H1 (cell line): ENCODE data around the gene CRABP2. TPM values are rescaled to one million over a fixed set of nuclear protein-coding genes. Genes with fewer than 3 reads are reported as not detected.

ENCODE experiments used
- CTCF ChIA-PET: fragments of 300-600 bp; sonication (Branson Sonifier 250); formaldehyde crosslinking; loops from one replicate; lab custom pipeline; 2021; ENCODE audit not compliant: partially characterized antibody; lab: Charles Lee
- POLR2A ChIA-PET: fragments of 300-600 bp; sonication (Branson Sonifier 250); formaldehyde crosslinking; loops from one replicate; lab custom pipeline; 2021; ENCODE audit warnings: inconsistent platforms; ENCODE audit not compliant: partially characterized antibody; lab: Charles Lee
- DNase-seq, 2 experiments: peaks; one replicate each; pipeline versions ENCODE4 v3.0.0 to v3.0.0-alpha.2; 2010 to 2022; ENCODE audit warnings: low spot score in 2 of 2, low read depth in 1 of 2, mixed read lengths in 1 of 2
- FAIRE-seq: peaks from 2 replicates; lab custom pipeline; 2011; peaks lifted over from hg19 to GRCh38; lab: Jason Lieb, UNC
- H2AFZ ChIP-seq: 2 replicates; pipeline ENCODE4 v1.8.1; 2012; ENCODE audit warnings: low read length, inconsistent platforms
- H2AK5ac ChIP-seq: 2 replicates; pipeline ENCODE4 v1.6.1; 2013; ENCODE audit warnings: low read depth, low read length
- H2BK120ac ChIP-seq: replicated peaks from 2 replicates; pipeline ENCODE3; 2013; ENCODE audit warnings: low read depth, low read length, inconsistent platforms
- H2BK12ac ChIP-seq: 2 replicates; pipeline ENCODE4 v1.6.1; 2013; ENCODE audit warnings: low read depth, low read length
- H2BK15ac ChIP-seq: 2 replicates; pipeline ENCODE4 v1.6.1; 2013; ENCODE audit warnings: low read length
- H2BK20ac ChIP-seq: 2 replicates; pipeline ENCODE4 v1.6.1; 2013; ENCODE audit warnings: low read length
- H2BK5ac ChIP-seq: 2 replicates; pipeline ENCODE4 v1.6.1; 2013; ENCODE audit warnings: low read depth, low read length
- H3K14ac ChIP-seq: 2 replicates; pipeline ENCODE4 v1.6.1; 2013; ENCODE audit warnings: inconsistent platforms; ENCODE audit not compliant: insufficient read length
- H3K18ac ChIP-seq: 2 replicates; pipeline ENCODE4 v1.6.1; 2013; ENCODE audit warnings: low read length; ENCODE audit errors: extremely low read depth
- H3K23ac ChIP-seq: 2 replicates; pipeline ENCODE4 v1.6.1; 2013; ENCODE audit warnings: inconsistent platforms; ENCODE audit not compliant: insufficient read length
- H3K23me2 ChIP-seq: 2 replicates; pipeline ENCODE4 v1.6.1; 2013; ENCODE audit warnings: low read depth, low read length
- H3K27ac ChIP-seq: 2 replicates; pipeline ENCODE4 v1.6.1; 2011; ENCODE audit warnings: low read depth, low read length, inconsistent platforms
- H3K27me3 ChIP-seq, 4 experiments: replicated peaks in 1 of 4; 1 replicate in 1 of 4; 2 replicates in 3 of 4; pipeline versions ENCODE4 v1.6.1 to v1.8.1; 2011 to 2013; ENCODE audit warnings: low read length in 3 of 4, mild to moderate bottlenecking in 3 of 4, inconsistent platforms in 2 of 4, mixed read lengths in 2 of 4, moderate library complexity in 1 of 4; ENCODE audit not compliant: control insufficient read depth in 3 of 4, insufficient read depth in 3 of 4; ENCODE audit errors: extremely low read depth in 1 of 4
- H3K36me3 ChIP-seq, 4 experiments: 2 replicates each; pipeline versions ENCODE4 v1.6.1 to v1.8.1; 2011 to 2013; ENCODE audit warnings: mild to moderate bottlenecking in 4 of 4, low read length in 3 of 4, moderate library complexity in 2 of 4, control low read depth in 1 of 4, inconsistent platforms in 1 of 4; ENCODE audit not compliant: insufficient read depth in 4 of 4, control insufficient read depth in 2 of 4
- H3K4ac ChIP-seq: replicated peaks from 2 replicates; pipeline ENCODE3; 2013; ENCODE audit warnings: low read length, low read depth, mixed read lengths, inconsistent platforms; ENCODE audit not compliant: insufficient read length
- H3K4me1 ChIP-seq, 4 experiments: replicated peaks in 1 of 4; 1 replicate in 1 of 4; 2 replicates in 3 of 4; pipeline versions ENCODE4 v1.6.1 to v1.8.1; 2011 to 2013; ENCODE audit warnings: low read length in 3 of 4, inconsistent platforms in 2 of 4, mixed read lengths in 1 of 4; ENCODE audit not compliant: insufficient read depth in 4 of 4, control insufficient read depth in 3 of 4
- H3K4me2 ChIP-seq, 2 experiments: 2 replicates each; pipeline versions ENCODE4 v1.6.1 to v1.8.1; 2011 to 2013; ENCODE audit warnings: low read depth in 2 of 2, low read length in 2 of 2, control low read depth in 1 of 2, inconsistent platforms in 1 of 2, mild to moderate bottlenecking in 1 of 2; ENCODE audit not compliant: insufficient read depth in 1 of 2
- H3K4me3 ChIP-seq, 4 experiments: fragments of 200-600, 300-600 bp in 1 of 4; sonication (generic), shearing (Covaris generic), sonication (Bioruptor Twin) in 1 of 4; 2 replicates each; pipeline versions ENCODE4 v1.5.1 to v1.8.1; 2011 to 2016; ENCODE audit warnings: low read length in 4 of 4, low read depth in 3 of 4, control low read depth in 2 of 4, inconsistent platforms in 2 of 4, mild to moderate bottlenecking in 2 of 4, mixed read lengths in 1 of 4, moderate library complexity in 1 of 4; ENCODE audit not compliant: insufficient read depth in 2 of 4; ENCODE audit errors: extremely low read depth in 1 of 4
- H3K56ac ChIP-seq: replicated peaks from 2 replicates; pipeline ENCODE3; 2013; ENCODE audit warnings: low read depth, mild to moderate bottlenecking, mixed read lengths, low read length, inconsistent platforms; ENCODE audit not compliant: insufficient read length
- H3K79me1 ChIP-seq: 2 replicates; pipeline ENCODE4 v1.6.1; 2013; ENCODE audit warnings: low read depth, low read length, control low read depth
- H3K79me2 ChIP-seq, 2 experiments: 2 replicates each; pipeline versions ENCODE4 v1.6.1 to v1.8.1; 2012 to 2013; ENCODE audit warnings: low read length in 2 of 2, mild to moderate bottlenecking in 2 of 2, inconsistent platforms in 1 of 2; ENCODE audit not compliant: insufficient read depth in 2 of 2, control insufficient read depth in 1 of 2
- H3K9ac ChIP-seq, 4 experiments: replicated peaks in 1 of 4; 1 replicate in 1 of 4; 2 replicates in 3 of 4; pipeline versions ENCODE4 v1.6.1 to v1.8.1; 2011 to 2013; ENCODE audit warnings: low read depth in 3 of 4, low read length in 3 of 4, control low read depth in 2 of 4, mild to moderate bottlenecking in 2 of 4, moderate library complexity in 2 of 4, inconsistent platforms in 1 of 4; ENCODE audit errors: extremely low read depth in 1 of 4
- H3K9me3 ChIP-seq, 2 experiments: 2 replicates each; pipeline versions ENCODE4 v1.6.1 to v1.8.1; 2012 to 2013; ENCODE audit warnings: mild to moderate bottlenecking in 2 of 2, moderate library complexity in 2 of 2, control low read depth in 1 of 2, inconsistent platforms in 1 of 2, low read depth in 1 of 2, low read length in 1 of 2, mixed read lengths in 1 of 2; ENCODE audit not compliant: insufficient read depth in 2 of 2
- H4K20me1 ChIP-seq, 2 experiments: replicated peaks in 1 of 2; 2 replicates each; pipeline versions ENCODE3 to v1.8.1; 2011 to 2013; ENCODE audit warnings: inconsistent platforms in 2 of 2, low read length in 2 of 2, mild to moderate bottlenecking in 1 of 2; ENCODE audit not compliant: insufficient read depth in 2 of 2, control insufficient read depth in 1 of 2
- H4K5ac ChIP-seq: 2 replicates; pipeline ENCODE4 v1.6.1; 2013; ENCODE audit warnings: low read length, low read depth, mixed read lengths, inconsistent platforms; ENCODE audit not compliant: insufficient read length
- H4K8ac ChIP-seq: 2 replicates; pipeline ENCODE4 v1.8.0; 2013; ENCODE audit warnings: mild to moderate bottlenecking, moderate library complexity, low read length, inconsistent platforms; ENCODE audit not compliant: insufficient read depth; ENCODE audit errors: extremely low read depth
- H4K91ac ChIP-seq: replicated peaks from 2 replicates; pipeline ENCODE3; 2013; ENCODE audit warnings: low read length, mixed read lengths, inconsistent platforms; ENCODE audit not compliant: insufficient read length
- BACH1 ChIP-seq: IDR thresholded peaks from 2 replicates; pipeline ENCODE4 v1.6.1; 2012; ENCODE audit warnings: low read length, improper control_type of control experiment
- BRCA1 ChIP-seq: IDR thresholded peaks from 2 replicates; pipeline ENCODE4 v1.6.1; 2012; ENCODE audit warnings: low read depth, low read length, improper control_type of control experiment
- CREB1 ChIP-seq: IDR thresholded peaks from 2 replicates; pipeline ENCODE4 v1.6.1; 2012; ENCODE audit warnings: inconsistent platforms
- EGR1 ChIP-seq: IDR thresholded peaks from 2 replicates; pipeline ENCODE4 v1.6.1; 2011; ENCODE audit warnings: low read depth, low read length, borderline replicate concordance
- JUN ChIP-seq: IDR thresholded peaks from 2 replicates; pipeline ENCODE4 v1.6.1; 2011; ENCODE audit warnings: low read depth, mild to moderate bottlenecking, improper control_type of control experiment, low read length
- MAFK ChIP-seq: IDR thresholded peaks from 2 replicates; pipeline ENCODE4 v1.6.1; 2012; ENCODE audit warnings: low read depth, mild to moderate bottlenecking, improper control_type of control experiment, low read length
- NANOG ChIP-seq: IDR thresholded peaks from 2 replicates; pipeline ENCODE4 v1.6.1; 2011; ENCODE audit warnings: low read length, low read depth, mild to moderate bottlenecking, inconsistent platforms; ENCODE audit not compliant: insufficient read depth, poor library complexity, severe bottlenecking
- SAP30 ChIP-seq: fragments of 300-600 bp; sonication (generic); IDR thresholded peaks from 2 replicates; pipeline ENCODE4 v1.7.1; 2012; ENCODE audit warnings: low read length, moderate library complexity, mild to moderate bottlenecking, inconsistent platforms; ENCODE audit not compliant: insufficient read depth, insufficient replicate concordance
- SRF ChIP-seq: IDR thresholded peaks from 2 replicates; pipeline ENCODE4 v1.6.1; 2011; ENCODE audit warnings: mild to moderate bottlenecking, low read depth, low read length, moderate library complexity
- TEAD4 ChIP-seq: IDR thresholded peaks from 2 replicates; pipeline ENCODE4 v1.6.1; 2012; ENCODE audit warnings: low read depth, low read length, inconsistent platforms, mixed read lengths
- WGBS, 2 experiments: shearing (Covaris generic) in 1 of 2; methylation state at CpG; one replicate each; pipeline versions ENCODE4 v1.1.6 to v1.1.7; 2013 to 2015; ENCODE audit warnings: low lambda C conversion rate in 2 of 2, mixed read lengths in 2 of 2, inconsistent platforms in 1 of 2, low coverage in 1 of 2, missing lambda C conversion rate in 1 of 2; ENCODE audit not compliant: insufficient replicate concordance in 2 of 2, insufficient coverage in 1 of 2, insufficient read length in 1 of 2; ENCODE audit errors: extremely low coverage in 1 of 2, missing lambda C conversion rate in 1 of 2; 5-methylcytosine and 5-hydroxymethylcytosine counted together
- polyA plus RNA-seq, 7 experiments: library from polyadenylated mRNA; depleted of rRNA in 3 of 7; stranded (reverse) in 5 of 7; unstranded in 2 of 7; fragments of >200 nt in 5 of 7; fragments of 200-250 nt in 2 of 7; gene quantifications; 1 replicate in 5 of 7; 2 replicates in 1 of 7; 4 replicates in 1 of 7; pipeline versions ENCODE4 v1.2.1 to v1.2.3, GENCODE V29; 2011 to 2013; ENCODE audit warnings: missing spikeins in 2 of 7, mixed read lengths in 2 of 7
- total RNA-seq: library from RNA; stranded (reverse); fragmentation: NEBNext Ultra II Directional; extraction: Animal tissue kit (Norgen Biotek cat#: 25700); gene quantifications from 2 replicates; pipeline ENCODE4 v1.2.1, GENCODE V29; 2021

The CRABP2 gene
- total and polyA plus RNA-seq, 2 of the 8 experiments (the other 6 are each of a cell fraction or from before 2014, with no cell fraction given), result 69.2 to 119 TPM

DNA sequence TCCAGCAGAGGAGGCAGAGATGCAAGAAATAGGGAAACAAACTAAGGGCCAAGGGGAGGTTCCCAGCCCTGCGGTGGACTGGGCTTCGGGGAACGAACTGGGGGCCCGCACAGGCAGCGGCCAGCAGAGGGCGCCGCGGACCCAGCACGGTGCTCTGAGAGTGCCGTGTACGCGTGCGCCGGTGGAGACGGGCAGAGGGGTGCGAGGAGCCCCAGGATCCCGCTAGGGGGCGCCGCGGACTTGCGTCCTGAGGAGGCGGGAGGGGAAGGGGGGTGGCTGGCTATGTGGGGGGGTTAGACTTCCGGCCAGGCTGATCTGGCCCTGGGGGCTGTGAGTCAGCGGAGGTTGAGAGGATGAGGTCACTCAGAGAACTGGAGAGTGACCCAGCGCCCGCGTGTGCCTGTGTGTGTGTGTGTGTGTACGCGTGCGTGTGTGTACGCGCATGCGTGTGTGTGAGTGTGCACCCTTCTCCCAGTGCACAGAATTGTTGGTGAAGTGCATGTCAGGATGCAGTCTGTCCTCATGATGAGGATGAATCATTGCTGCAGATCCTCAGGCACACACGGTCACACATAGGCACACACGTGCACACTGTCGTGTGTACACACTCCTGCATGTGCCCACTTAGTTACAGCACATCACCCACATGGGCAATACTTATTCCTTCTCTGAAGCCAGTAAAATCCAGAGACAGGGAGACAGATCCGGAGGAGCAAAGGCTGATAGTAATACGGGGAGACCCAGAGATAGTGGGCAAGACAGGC lies 45.2 kb downstream of the CRABP2 start:
- no peaks in the 10 kb centered on the region for H3K79me1 ChIP-seq
- H3K79me2 ChIP-seq, result no peaks in the 10 kb centered on the region
- peak overlapping the region; percentile 3 for H3K56ac ChIP-seq
- H3K4me2 ChIP-seq, result peak overlapping the region; percentile 5 to 40; a peak in 3 of 4 replicates
- peaks cover 11% of the 10 kb centered on the region for H3K23me2 ChIP-seq
- peak overlapping the region; percentile 100 for H4K91ac ChIP-seq
- H3K4me3 ChIP-seq, result no peak overlapping the region
- no peaks in the 10 kb centered on the region for H3K9me3 ChIP-seq
- ChIA-PET CTCF (interaction anchor here (0.7 to 66.0 kb wide), 22 partner anchors 8 to 260 kb away, joined by 3 to 4284 read pairs (median 4); partner anchors contain the start of genes BCAN, CRABP2, HAPLN2 and ISG20L2), POLR2A (interaction anchor here (0.6 to 12.0 kb wide), 14 partner anchors 8 to 229 kb away, joined by 3 to 419 read pairs (median 4); partner anchors contain the start of genes CRABP2, HDGF, ISG20L2 and METTL25B)
- H3K27ac ChIP-seq, result peak overlapping the region; percentile 54; the same call in 1 of the 2 replicates
- no peak overlapping the region for H3K14ac ChIP-seq
- peak overlapping the region; percentile 98 for H2BK5ac ChIP-seq
- peak overlapping the region; percentile 97 for H3K18ac ChIP-seq
- FAIRE-seq (no peak), DNase-seq (peak; percentile 96 to 100)
- H4K5ac ChIP-seq, result peak overlapping the region; percentile 71
- H2BK12ac ChIP-seq, result peak overlapping the region; percentile 100
- no peak overlapping the region; the same call in 1 of the 2 replicates for H2AFZ ChIP-seq
- H2BK120ac ChIP-seq, result peak overlapping the region; percentile 99
- no peaks in the 10 kb centered on the region for H4K20me1 ChIP-seq
- no peaks in the 10 kb centered on the region for H3K36me3 ChIP-seq
- 16% methylated on average over 29 of the region's 38 CpGs; no CpG with 5 or more reads in 1 of the 2 experiments for WGBS, 2 experiments
- H2BK20ac ChIP-seq, result peak overlapping the region; percentile 63
- H3K9ac ChIP-seq, result peak overlapping the region in 2 of 4 experiments; percentile 35 to 59; a peak in 3 of 7 replicates
- H3K23ac ChIP-seq, result no peak overlapping the region
- H4K8ac ChIP-seq, result peak overlapping the region; percentile 93
- H3K4ac ChIP-seq, result peak overlapping the region; percentile 98
- peaks cover 2 to 44% (median 33%) of the 10 kb centered on the region in 4 experiments for H3K27me3 ChIP-seq
- H2AK5ac ChIP-seq, result peak overlapping the region; percentile 100
- peak overlapping the region; percentile 99 for H2BK15ac ChIP-seq
- H3K4me1 ChIP-seq, result peaks cover 19 to 49% (median 43%) of the 10 kb centered on the region in 4 experiments
- TF ChIP-seq SRF (peak; percentile 45; the same call in 1 of the 2 replicates), JUN (peak; percentile 87; the same call in 1 of the 2 replicates), BRCA1 (no peak), EGR1 (peak; percentile 40; the same call in 1 of the 2 replicates), NANOG (peak; percentile 47), MAFK (peak; percentile 44; the same call in 1 of the 2 replicates), TEAD4 (0 out of 2 replicates have a peak, but pooled peaks have one; percentile 12), CREB1 (peak; percentile 70), SAP30 (no peak), BACH1 (peak; percentile 61; the same call in 1 of the 2 replicates)
